GM23338 (cell line): ENCODE results near the gene LONRF3. TPM values are rescaled to one million over a fixed set of nuclear protein-coding genes. Genes with fewer than 3 reads are reported as not detected.

Experiments used
- ATAC-seq: fragments of 200-7000 bp; cut with Tn5 transposase; 3 replicates; pipeline ENCODE4 v1.9.1; 2020
- DNase-seq: peaks from one replicate; pipeline ENCODE4 v3.0.0-alpha.2; 2015; ENCODE audit warnings: low spot score
- H2AFZ ChIP-seq: fragments of 200-600 bp; sonication (generic); 2 replicates; pipeline ENCODE4 v1.8.0; 2016; ENCODE audit warnings: antibody characterized with exemption, mild to moderate bottlenecking, moderate library complexity
- H3F3A ChIP-seq: fragments of 200-600 bp; sonication (generic); replicated peaks from 2 replicates; pipeline ENCODE4 v1.8.0; 2017; ENCODE audit warnings: antibody characterized with exemption, mixed run types, low read depth
- H3K27ac ChIP-seq: fragments of 200-600 bp; sonication (generic); 2 replicates; pipeline ENCODE4 v1.6.1; 2016; ENCODE audit warnings: low read depth
- H3K27me3 ChIP-seq: fragments of 200-600 bp; sonication (generic); 2 replicates; pipeline ENCODE4 v1.8.0; 2016; ENCODE audit warnings: mild to moderate bottlenecking, mixed run types, moderate library complexity; ENCODE audit not compliant: insufficient read depth
- H3K36me3 ChIP-seq: fragments of 200-600 bp; sonication (generic); 2 replicates; pipeline ENCODE4 v1.8.0; 2016; ENCODE audit warnings: mild to moderate bottlenecking; ENCODE audit not compliant: insufficient read depth
- H3K4me1 ChIP-seq: fragments of 200-600 bp; sonication (generic); 2 replicates; pipeline ENCODE4 v1.8.0; 2016; ENCODE audit warnings: mild to moderate bottlenecking, moderate library complexity; ENCODE audit not compliant: insufficient read depth
- H3K4me2 ChIP-seq: fragments of 200-600 bp; sonication (generic); 2 replicates; pipeline ENCODE4 v1.7.1; 2017; ENCODE audit warnings: mixed run types
- H3K4me3 ChIP-seq: fragments of 200-600 bp; sonication (generic); 2 replicates; pipeline ENCODE4 v1.6.1; 2016; ENCODE audit warnings: mixed run types
- H3K79me2 ChIP-seq: fragments of 200-600 bp; sonication (generic); replicated peaks from 2 replicates; pipeline ENCODE4 v1.8.0; 2017; ENCODE audit warnings: mild to moderate bottlenecking; ENCODE audit not compliant: insufficient read depth
- H3K9me2 ChIP-seq: fragments of 200-600 bp; sonication (generic); 2 replicates; pipeline ENCODE4 v1.8.0; 2017; ENCODE audit not compliant: insufficient read depth
- H4K20me1 ChIP-seq: fragments of 200-600 bp; sonication (generic); replicated peaks from 2 replicates; pipeline ENCODE4 v1.8.0; 2017; ENCODE audit warnings: mild to moderate bottlenecking; ENCODE audit not compliant: insufficient read depth
- H3K27ac Mint-ChIP-seq: 2 replicates; pipeline ENCODE4 v1.8.0; 2020; ENCODE audit warnings: inconsistent platforms, mild to moderate bottlenecking, moderate library complexity, mixed read lengths
- H3K27me3 Mint-ChIP-seq: 3 replicates; pipeline ENCODE4 v1.8.0; 2022; ENCODE audit warnings: low read depth, mild to moderate bottlenecking, moderate library complexity, mixed read lengths, inconsistent platforms; ENCODE audit not compliant: insufficient read depth, poor library complexity
- H3K36me3 Mint-ChIP-seq: 3 replicates; pipeline ENCODE4 v1.8.0; 2021; ENCODE audit warnings: low read depth, mild to moderate bottlenecking, inconsistent platforms, moderate library complexity, mixed read lengths
- H3K4me1 Mint-ChIP-seq: 3 replicates; pipeline ENCODE4 v1.8.0; 2020; ENCODE audit warnings: mild to moderate bottlenecking, inconsistent platforms, mixed read lengths
- H3K4me3 Mint-ChIP-seq: 3 replicates; pipeline ENCODE4 v1.8.0; 2021; ENCODE audit warnings: moderate library complexity, mild to moderate bottlenecking, inconsistent platforms, mixed read lengths
- H3K9me3 Mint-ChIP-seq: 3 replicates; pipeline ENCODE4 v1.8.0; 2020; ENCODE audit warnings: moderate library complexity, mild to moderate bottlenecking, inconsistent platforms, mixed read lengths
- ETS1 ChIP-seq: IDR thresholded peaks from 2 replicates; pipeline ENCODE4 v1.6.1; 2016; ENCODE audit warnings: antibody characterized with exemption
- EZH2 ChIP-seq: fragments of 200-600 bp; sonication (generic); IDR thresholded peaks from one replicate; pipeline ENCODE4 v1.8.0; 2017; ENCODE audit warnings: antibody characterized with exemption, mild to moderate bottlenecking, low read depth; ENCODE audit not compliant: unreplicated experiment
- EZH2phosphoT487 ChIP-seq: fragments of 200-600 bp; sonication (generic); IDR thresholded peaks from one replicate; pipeline ENCODE4 v1.8.1; 2018; ENCODE audit warnings: antibody characterized with exemption; ENCODE audit not compliant: unreplicated experiment
- JUNB ChIP-seq: IDR thresholded peaks from one replicate; pipeline ENCODE4 v1.6.1; 2016; ENCODE audit warnings: antibody characterized with exemption; ENCODE audit not compliant: unreplicated experiment
- NANOG ChIP-seq: IDR thresholded peaks from 2 replicates; pipeline ENCODE4 v1.6.1; 2016; ENCODE audit warnings: antibody characterized with exemption, borderline replicate concordance
- REST ChIP-seq: IDR thresholded peaks from one replicate; pipeline ENCODE4 v1.6.1; 2018; ENCODE audit warnings: antibody characterized with exemption; ENCODE audit not compliant: unreplicated experiment
- STAT1 ChIP-seq: IDR thresholded peaks from one replicate; pipeline ENCODE4 v1.6.1; 2016; ENCODE audit warnings: antibody characterized with exemption; ENCODE audit not compliant: unreplicated experiment
- ZNF114 ChIP-seq: fragments of 250-450 bp; sonication (Bioruptor Pico); IDR thresholded peaks from 2 replicates; pipeline ENCODE4 v1.5.0; 2020; ENCODE audit warnings: mild to moderate bottlenecking, moderate library complexity
- ZNF331 ChIP-seq: fragments of 250-450 bp; sonication (Bioruptor Pico); IDR thresholded peaks from 2 replicates; pipeline ENCODE4 v1.5.0; 2020; ENCODE audit warnings: low read depth, mild to moderate bottlenecking, moderate library complexity
- long read RNA-seq: library from polyadenylated mRNA; unstranded; transcript quantifications from one replicate; pipeline ENCODE4 v2.0.0, GENCODE V29; 2020; ENCODE audit not compliant: unreplicated experiment
- polyA plus RNA-seq: library from polyadenylated mRNA; unstranded; fragments of >200 nt; fragmentation: Nextera tagmentation; extraction: Ambion mirVana; gene quantifications from 2 replicates; pipeline ENCODE4 v1.2.1, GENCODE V29; 2016
- total RNA-seq: library from RNA; depleted of rRNA; stranded (reverse); fragments of >200 nt; shearing (Covaris generic); gene quantifications from 2 replicates; pipeline ENCODE4 v1.2.3, GENCODE V29; 2014; rRNA removed
- TF ChIP-seq, protein P1 (sequence below), 2 experiments: fragments of 200-600 bp in 1 of 2; sonication (generic) in 1 of 2; conservative IDR thresholded peaks; 2 replicates each; pipeline versions ENCODE4 v1.5.1 to v1.6.1; 2016 to 2017; ENCODE audit warnings: antibody characterized with exemption in 2 of 2, low read depth in 2 of 2, mild to moderate bottlenecking in 2 of 2, moderate library complexity in 1 of 2

LONRF3 gene
- total RNA-seq (0.10 and 0.12 TPM in 2 replicates), polyA plus RNA-seq (not detected in 2 replicates)
- long read RNA-seq: 0 reads

- DNase-seq: no peak
- no peaks in the 10 kb centered on the region for H3K9me2 ChIP-seq
Measured at GRCh38 chrX:118974088-118974907, at the start of gene LONRF3. Gene LONRF3 (plus strand): TSS chrX:118974618. CDS start chrX:118974781, 163 bp downstream.

DNA sequence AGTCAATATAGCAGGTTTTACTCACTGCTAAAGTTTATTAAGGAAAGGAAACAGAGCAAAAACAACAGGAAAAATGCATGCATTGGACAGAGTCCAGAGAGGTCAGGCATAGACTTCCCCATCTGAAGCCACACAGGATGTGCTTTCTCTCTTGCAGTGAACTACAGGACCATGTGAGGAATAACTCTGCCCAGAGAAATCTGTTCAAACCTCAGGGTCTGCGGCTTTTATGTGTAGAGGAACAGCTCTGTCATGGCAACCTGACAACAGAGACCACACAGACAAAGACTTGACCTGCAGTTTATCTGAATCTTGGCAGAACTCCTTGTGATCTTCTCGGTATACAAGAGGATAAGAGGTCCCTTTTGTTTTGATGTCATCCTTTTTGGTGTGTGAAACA is 46.3 kb upstream of the LONRF3 start:
- no peaks in the 10 kb centered on the region for H3K4me1 Mint-ChIP-seq
- no peak overlapping the region for H3K4me3 Mint-ChIP-seq
- H3K9me3 Mint-ChIP-seq: no peaks in the 10 kb centered on the region
- no peak overlapping the region for H3K27ac Mint-ChIP-seq
- Histone ChIP-seq H3K36me3 (no peaks in the 10 kb centered on the region), H2AFZ (no peak overlapping the region), H3F3A (no peaks in the 10 kb centered on the region), H3K27ac (no peak overlapping the region), H3K27me3 (no peaks in the 10 kb centered on the region), H3K4me2 (no peak overlapping the region), H4K20me1 (no peaks in the 10 kb centered on the region), H3K4me3 (no peak overlapping the region), H3K4me1 (no peaks in the 10 kb centered on the region), H3K9me2 (no peaks in the 10 kb centered on the region), H3K79me2 (no peaks in the 10 kb centered on the region)
- H3K27me3 Mint-ChIP-seq: no peaks in the 10 kb centered on the region
- no peak for DNase-seq
- no peaks in the 10 kb centered on the region for H3K36me3 Mint-ChIP-seq
- ATAC-seq: no peak
- no peak for TF ChIP-seq STAT1
- no peak for TF ChIP-seq EZH2phosphoT487
- TF ChIP-seq ZNF331 (CRISPR knock-in tag): no peak
- TF ChIP-seq ZNF114 (CRISPR knock-in tag): no peak
- no peak for TF ChIP-seq EZH2
- TF ChIP-seq NANOG: no peak
- TF ChIP-seq REST: no peak
- TF ChIP-seq, protein P1, sequence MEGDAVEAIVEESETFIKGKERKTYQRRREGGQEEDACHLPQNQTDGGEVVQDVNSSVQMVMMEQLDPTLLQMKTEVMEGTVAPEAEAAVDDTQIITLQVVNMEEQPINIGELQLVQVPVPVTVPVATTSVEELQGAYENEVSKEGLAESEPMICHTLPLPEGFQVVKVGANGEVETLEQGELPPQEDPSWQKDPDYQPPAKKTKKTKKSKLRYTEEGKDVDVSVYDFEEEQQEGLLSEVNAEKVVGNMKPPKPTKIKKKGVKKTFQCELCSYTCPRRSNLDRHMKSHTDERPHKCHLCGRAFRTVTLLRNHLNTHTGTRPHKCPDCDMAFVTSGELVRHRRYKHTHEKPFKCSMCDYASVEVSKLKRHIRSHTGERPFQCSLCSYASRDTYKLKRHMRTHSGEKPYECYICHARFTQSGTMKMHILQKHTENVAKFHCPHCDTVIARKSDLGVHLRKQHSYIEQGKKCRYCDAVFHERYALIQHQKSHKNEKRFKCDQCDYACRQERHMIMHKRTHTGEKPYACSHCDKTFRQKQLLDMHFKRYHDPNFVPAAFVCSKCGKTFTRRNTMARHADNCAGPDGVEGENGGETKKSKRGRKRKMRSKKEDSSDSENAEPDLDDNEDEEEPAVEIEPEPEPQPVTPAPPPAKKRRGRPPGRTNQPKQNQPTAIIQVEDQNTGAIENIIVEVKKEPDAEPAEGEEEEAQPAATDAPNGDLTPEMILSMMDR (conservative IDR thresholded peaks at IDR 0.05; ENCODE audit: low read depth in 2 of 2): no peak
- TF ChIP-seq ETS1: no peak
- TF ChIP-seq JUNB: no peak

More at GRCh38 chrX:118974088-118974907, at the start of gene LONRF3:
- peak within 1 kb of the TSS; percentile 50 for H3K4me3 ChIP-seq
- no peaks in the 10 kb centered on the region for H3K36me3 Mint-ChIP-seq
- H3K36me3 ChIP-seq: no peaks in the 10 kb centered on the region
- H3K4me1 Mint-ChIP-seq: peaks cover 9% of the 10 kb centered on the region
- H3K27ac Mint-ChIP-seq: no peak within 1 kb of the TSS
- H2AFZ ChIP-seq: 0 out of 2 replicates have a peak within 1 kb of the TSS, but pooled peaks have one; percentile 23
- no peaks in the 10 kb centered on the region for H3K4me1 ChIP-seq
- peaks cover 94% of the 10 kb centered on the region for H3K27me3 Mint-ChIP-seq
- H3K4me2 ChIP-seq: peak within 1 kb of the TSS; percentile 74
- no peak within 1 kb of the TSS for H3K27ac ChIP-seq
- no peaks in the 10 kb centered on the region for H3K9me3 Mint-ChIP-seq
- H4K20me1 ChIP-seq: no peaks in the 10 kb centered on the region
- H3K4me3 Mint-ChIP-seq: peak within 1 kb of the TSS; percentile 66
- TF ChIP-seq, protein P1 (conservative IDR thresholded peaks at IDR 0.05; ENCODE audit: low read depth in 2 of 2): no peak
- peak; percentile 61 for TF ChIP-seq EZH2
- no peaks in the 10 kb centered on the region for H3F3A ChIP-seq
- H3K79me2 ChIP-seq: no peaks in the 10 kb centered on the region
- H3K27me3 ChIP-seq: peaks cover 100% of the 10 kb centered on the region
- ATAC-seq: no peak
